Activated T-cell treated with anti-CD3 and anti-CD28 coated beads, Interleukin-2, amount 50 U/mL, for 1 hour (primary cell): ENCODE results near the gene ARHGEF11.
"Not testable (repeated sequence)": the region's sequence is repeated elsewhere in the genome, so short reads cannot be mapped to it uniquely, and the experiment has no call there.

Experiments used
- DNase-seq: peaks from one replicate; pipeline ENCODE4 v3.0.0-alpha.2; 2020

Gene ARHGEF11

DNA sequence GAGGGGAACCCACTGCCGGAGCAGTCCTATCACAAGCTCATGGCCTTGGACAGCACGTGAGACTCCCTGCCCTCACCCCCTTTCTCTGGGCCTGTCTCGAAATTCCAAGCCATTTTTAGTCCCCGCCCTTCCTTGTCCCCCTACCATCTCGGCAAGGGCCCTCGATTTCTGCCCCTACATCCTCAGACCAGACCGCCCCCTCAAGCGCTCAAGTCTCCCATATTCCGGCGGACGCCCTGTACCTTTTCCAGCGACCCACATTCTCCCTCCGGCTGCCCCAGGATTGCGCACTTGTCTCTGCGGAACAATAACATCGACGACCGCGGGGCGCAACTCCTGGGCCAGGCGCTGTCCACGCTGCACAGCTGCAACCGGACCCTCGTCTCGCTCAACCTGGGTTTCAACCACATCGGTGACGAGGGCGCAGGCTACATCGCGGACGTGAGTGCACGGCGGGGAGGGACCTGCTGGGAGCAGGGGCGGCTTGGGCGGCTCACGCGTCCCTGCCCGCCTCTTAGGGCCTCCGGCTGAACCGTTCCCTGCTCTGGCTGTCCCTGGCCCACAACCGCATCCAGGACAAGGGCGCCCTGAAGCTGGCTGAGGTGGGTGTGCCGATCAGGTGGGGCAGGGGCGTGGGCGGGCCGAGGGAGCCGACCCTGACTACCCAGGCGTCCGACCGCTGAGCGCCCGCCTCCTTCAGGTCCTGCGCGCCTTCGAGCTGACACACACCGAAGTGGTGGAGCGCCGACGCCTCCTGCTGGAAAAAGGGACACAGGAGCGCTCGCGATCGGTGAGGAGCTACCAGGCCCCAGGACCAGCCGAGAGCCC, 118.1 kb downstream of the ARHGEF11 start:
- DNase-seq: peak; percentile 71

GRCh38 chr1:156926695-156927094, 118.8 kb downstream of the ARHGEF11 start:
- DNase-seq: not testable (repeated sequence)

- no peak for DNase-seq
These were observed 119.4 kb downstream of the ARHGEF11 start for GRCh38 chr1:156926175-156926574.

GRCh38 chr1:156925154-156926010, 120.2 kb downstream of the ARHGEF11 start:
- DNase-seq: no peak

- no peak for DNase-seq
These were observed 120.9 kb downstream of the ARHGEF11 start for GRCh38 chr1:156924478-156925153.

- no peak for DNase-seq
These were observed 121.7 kb downstream of the ARHGEF11 start for GRCh38 chr1:156923670-156924477.

DNA sequence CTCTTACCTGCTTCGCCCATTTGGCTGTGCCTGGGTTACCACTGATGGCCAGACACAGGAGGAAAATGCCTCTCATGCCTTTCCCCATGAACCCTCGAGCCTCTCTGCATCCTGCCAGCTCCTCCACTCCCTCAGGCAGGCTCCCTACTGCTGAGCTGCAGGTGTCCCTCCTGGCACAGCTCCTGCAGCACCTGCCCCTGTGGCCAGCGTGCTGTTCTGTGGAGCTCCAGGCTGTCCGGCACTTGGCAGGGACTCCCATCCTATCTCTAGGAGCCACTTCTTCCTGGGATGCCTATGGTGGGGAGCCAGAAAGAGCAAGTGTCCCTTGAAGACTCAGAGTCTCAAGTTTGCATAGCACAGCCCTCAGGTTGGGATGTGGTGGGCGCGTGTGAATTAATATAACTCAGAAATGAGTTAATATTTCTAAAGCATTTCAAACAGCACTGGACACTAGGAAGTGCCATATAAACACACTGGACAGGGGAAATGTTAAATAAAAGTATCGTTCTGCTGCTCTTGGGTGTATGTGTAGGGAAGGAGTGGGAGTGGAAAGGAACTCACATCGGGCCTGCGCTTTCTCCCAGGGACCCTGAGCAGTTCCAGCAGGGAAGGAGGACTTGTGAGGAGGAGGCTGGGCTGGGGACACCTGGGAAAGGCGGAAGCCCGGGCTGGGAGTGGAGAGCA, 122.4 kb downstream of the ARHGEF11 start:
- no peak for DNase-seq

DNA sequence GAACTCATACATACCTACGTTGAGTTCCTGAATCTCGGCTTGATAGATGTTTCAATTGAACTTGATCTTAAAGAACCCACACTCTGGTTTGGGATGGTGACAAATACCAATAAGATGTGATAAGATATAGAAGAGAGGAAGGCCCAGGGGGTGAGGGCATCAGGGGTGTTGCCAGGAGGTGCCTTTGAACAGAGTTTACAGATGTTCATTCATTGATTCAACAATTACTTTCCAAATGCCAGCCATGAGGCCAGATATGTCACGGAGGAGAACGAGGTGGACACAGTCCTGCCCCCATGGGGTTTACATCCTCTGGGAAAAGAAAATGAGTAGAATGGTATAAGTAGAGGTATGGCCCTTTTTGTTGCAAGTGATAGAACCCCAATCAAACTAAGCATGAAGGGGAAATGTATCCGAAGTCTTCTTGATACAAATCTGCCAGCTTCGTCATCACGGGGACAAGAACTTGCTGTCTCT, 124.5 kb downstream of the ARHGEF11 start:
- no peak for DNase-seq

GRCh38 chr1:156920233-156921052, 125.1 kb downstream of the ARHGEF11 start, which contains the start of gene LRRC71:
Gene LRRC71 (plus strand): TSS chr1:156920632. CDS start chr1:156920804, 172 bp downstream.
- peak; percentile 67 for DNase-seq

GRCh38 chr1:156914440-156914856, 131.1 kb downstream of the ARHGEF11 start:
- DNase-seq: no peak

- no peak for DNase-seq
These were observed 131.6 kb downstream of the ARHGEF11 start for GRCh38 chr1:156913809-156914387.

DNA sequence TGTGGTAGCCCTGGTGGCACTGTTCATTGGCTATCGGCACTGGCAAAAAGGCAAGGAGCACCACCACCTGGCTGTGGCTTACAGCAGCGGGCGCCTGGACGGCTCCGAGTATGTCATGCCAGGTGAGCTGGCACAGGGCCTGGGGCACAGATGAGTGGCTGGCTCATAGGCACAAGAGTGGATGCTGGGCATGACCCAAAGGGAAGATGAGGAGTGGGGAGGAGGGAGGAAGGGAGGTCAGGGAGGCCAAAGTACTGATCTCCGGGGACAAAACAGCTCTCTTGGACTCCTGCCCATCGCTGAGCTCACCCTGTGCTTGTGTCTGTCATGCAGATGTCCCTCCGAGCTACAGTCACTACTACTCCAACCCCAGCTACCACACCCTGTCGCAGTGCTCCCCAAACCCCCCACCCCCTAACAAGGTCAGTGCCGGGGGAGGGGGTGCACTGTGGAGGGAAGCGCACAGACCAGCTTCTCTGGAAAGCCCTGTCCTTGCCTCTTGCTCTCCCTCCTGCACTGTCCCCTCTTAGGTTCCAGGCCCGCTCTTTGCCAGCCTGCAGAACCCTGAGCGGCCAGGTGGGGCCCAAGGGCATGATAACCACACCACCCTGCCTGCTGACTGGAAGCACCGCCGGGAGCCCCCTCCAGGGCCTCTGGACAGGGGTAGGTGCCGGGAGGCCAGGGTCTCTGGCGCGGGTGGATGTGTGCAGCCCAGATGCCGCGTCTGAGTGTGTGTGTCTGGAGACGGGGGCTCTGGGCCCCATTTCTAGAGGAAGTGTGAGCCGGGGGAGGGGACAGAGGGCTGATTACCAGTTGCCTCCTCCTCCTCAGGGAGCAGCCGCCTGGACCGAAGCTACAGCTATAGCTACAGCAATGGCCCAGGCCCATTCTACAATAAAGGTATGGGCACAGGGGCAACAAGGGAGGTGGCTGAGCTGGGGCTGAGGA, 132.4 kb downstream of the ARHGEF11 start:
- no peak for DNase-seq

GRCh38 chr1:156912310-156912709, 133.2 kb downstream of the ARHGEF11 start:
- DNase-seq: no peak

GRCh38 chr1:156911577-156912298, 133.8 kb downstream of the ARHGEF11 start:
- DNase-seq: no peak

GRCh38 chr1:156910309-156910782, 135.2 kb downstream of the ARHGEF11 start:
- peak; percentile 65 for DNase-seq

DNA sequence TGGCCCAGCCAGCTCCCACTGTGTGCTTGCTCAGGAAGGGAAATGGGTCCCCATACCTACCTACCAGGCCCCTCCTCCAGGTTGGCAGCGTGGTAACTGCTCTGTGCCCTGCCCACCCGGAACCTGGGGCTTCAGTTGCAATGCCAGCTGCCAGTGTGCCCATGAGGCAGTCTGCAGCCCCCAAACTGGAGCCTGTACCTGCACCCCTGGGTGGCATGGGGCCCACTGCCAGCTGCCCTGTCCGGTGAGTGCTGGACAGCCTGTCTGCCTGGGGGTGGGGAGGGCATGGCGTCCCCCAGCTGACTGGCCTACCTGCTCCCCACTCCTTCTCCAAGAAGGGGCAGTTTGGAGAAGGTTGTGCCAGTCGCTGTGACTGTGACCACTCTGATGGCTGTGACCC, 135.9 kb downstream of the ARHGEF11 start:
- no peak for DNase-seq

DNA sequence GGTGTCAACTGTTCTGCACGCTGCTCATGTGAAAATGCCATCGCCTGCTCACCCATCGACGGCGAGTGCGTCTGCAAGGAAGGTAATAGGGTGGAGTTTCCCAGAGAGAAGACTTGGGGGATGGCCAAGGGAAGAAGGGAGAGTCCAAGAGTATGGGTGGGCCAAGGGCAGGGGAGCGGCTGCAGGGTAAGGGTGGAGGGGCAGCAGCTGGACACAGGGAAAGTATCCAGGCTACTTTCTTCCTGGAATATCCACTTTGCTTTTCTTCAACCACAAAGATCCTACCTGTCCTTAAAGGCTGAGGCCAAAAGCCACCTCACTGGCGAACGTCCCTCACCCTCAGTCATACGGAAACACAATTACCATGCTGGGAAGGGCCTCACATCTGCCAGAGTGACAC, 136.6 kb downstream of the ARHGEF11 start:
- no peak for DNase-seq

- no peak for DNase-seq
These were observed 137.0 kb downstream of the ARHGEF11 start for GRCh38 chr1:156908541-156908940.
